Testis (tissue), 2 donors: ENCODE measurements around the gene AHCYL1.

Experiments
- POLR2A ChIP-seq: fragments of 450-650 bp; IDR thresholded peaks from one replicate; pipeline ENCODE4 v1.6.1; 2017; ENCODE audit warnings: antibody characterized with exemption, mild to moderate bottlenecking, moderate library complexity
- TF ChIP-seq, protein P1 (sequence below), 3 experiments: fragments of 450-650 bp in 2 of 3; fragments of 200-600 bp in 1 of 3; sonication (generic) in 1 of 3; IDR thresholded peaks; one replicate each; pipeline ENCODE4 v1.5.1; 2016 to 2019; ENCODE audit warnings: antibody characterized with exemption in 3 of 3, mild to moderate bottlenecking in 2 of 3, moderate library complexity in 1 of 3

DNA sequence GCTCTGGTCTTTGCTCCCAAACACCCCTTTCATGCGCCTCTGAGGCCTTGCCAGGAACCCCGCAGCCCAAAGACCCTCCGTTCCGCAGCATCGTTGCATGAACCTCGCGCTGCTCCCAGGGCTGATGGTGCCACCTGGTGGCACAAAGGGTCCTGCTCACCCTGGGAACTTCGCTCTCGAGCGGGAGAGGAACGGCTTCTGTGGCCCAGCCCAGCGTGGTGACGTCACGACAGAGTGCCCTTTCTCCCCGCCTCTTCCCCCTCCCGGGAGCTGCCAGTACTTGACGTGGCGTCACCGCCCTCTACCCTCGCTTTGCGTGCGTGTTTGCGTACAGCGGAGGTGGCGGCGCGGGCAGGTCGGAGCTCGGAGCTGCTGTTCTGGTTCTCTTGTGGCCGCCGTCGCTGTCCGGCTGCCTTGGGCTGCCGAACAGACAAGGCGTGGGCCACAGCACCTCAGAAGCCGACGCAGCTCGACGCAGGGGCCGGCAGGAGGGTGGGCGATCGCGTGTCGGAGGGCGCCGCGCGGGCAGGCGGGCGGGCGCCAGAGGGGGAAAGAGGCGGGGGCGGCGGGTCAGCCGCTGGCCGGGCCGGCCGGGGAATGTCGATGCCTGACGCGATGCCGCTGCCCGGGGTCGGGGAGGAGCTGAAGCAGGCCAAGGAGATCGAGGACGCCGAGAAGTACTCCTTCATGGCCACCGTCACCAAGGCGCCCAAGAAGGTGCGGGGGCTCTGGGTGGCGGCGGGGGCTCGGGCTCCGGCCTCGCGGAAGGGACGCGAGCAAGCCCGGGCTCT, at the start of gene AHCYL1:
- TF ChIP-seq POLR2A: peak; percentile 93
- TF ChIP-seq, protein P1, sequence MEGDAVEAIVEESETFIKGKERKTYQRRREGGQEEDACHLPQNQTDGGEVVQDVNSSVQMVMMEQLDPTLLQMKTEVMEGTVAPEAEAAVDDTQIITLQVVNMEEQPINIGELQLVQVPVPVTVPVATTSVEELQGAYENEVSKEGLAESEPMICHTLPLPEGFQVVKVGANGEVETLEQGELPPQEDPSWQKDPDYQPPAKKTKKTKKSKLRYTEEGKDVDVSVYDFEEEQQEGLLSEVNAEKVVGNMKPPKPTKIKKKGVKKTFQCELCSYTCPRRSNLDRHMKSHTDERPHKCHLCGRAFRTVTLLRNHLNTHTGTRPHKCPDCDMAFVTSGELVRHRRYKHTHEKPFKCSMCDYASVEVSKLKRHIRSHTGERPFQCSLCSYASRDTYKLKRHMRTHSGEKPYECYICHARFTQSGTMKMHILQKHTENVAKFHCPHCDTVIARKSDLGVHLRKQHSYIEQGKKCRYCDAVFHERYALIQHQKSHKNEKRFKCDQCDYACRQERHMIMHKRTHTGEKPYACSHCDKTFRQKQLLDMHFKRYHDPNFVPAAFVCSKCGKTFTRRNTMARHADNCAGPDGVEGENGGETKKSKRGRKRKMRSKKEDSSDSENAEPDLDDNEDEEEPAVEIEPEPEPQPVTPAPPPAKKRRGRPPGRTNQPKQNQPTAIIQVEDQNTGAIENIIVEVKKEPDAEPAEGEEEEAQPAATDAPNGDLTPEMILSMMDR (IDR thresholded peaks at IDR 0.05): peak; percentile 95 to 100 (median 99)
